NCI-H187 (cell line): Measurements from ENCODE around the gene HSPA5.
"Not testable (repeated sequence)": the region's sequence is repeated elsewhere in the genome, so short reads cannot be mapped to it uniquely, and the experiment has no call there.

Experiments used
- DNase-seq, 2 experiments: peaks; one replicate each; lab custom pipeline; 2025; lab: John Stamatoyannopoulos, UW

Gene HSPA5

GRCh38 chr9:125241863-125242739 lies 958 bp upstream of the HSPA5 start:
- no peak for DNase-seq

- no peak for DNase-seq
These were observed 519 bp downstream of the HSPA5 start for GRCh38 chr9:125240649-125240999.

DNA sequence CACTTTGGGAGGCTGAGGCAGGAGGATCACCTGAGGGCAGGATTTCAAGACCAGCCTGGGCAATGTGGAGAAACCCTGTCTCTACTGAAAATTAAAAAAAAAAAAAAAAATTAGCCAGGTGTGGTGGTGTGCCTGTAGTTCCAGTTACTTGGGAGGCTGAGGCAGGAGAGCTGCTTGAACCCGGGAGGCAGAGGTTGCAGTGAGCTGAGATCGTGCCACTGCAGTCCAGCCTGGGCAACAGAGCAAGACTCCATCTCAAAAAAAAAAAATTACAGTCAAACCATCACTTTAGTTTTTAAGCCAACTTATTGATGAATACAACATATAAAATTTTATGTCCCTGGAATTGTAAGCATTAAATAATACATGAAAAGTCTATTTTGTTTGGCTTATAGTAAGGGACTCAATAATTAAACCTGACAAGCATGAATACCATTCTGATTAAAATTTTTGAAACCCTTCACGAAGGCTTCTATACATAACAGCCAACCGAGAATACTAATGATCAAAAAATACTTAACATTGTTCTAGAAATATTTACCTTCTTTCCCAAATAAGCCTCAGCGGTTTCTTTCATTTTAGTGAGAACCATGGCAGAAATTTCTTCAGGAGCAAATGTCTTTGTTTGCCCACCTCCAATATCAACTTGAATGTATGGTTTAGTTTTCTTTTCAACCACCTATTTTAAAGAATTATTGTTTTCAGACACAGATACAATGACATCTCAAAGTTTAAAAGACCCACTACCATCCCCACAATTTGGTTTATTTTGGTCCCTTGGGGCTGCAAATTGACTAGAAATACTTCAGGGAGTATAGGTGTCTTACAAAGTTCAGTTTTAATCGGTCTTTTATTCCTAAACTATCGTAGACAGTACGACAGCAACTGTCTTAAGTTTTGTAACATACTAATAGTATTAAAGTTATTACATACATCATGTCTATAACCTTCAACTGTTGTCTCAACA lies 1.2 kb downstream of the HSPA5 start:
- DNase-seq: no peak

DNA sequence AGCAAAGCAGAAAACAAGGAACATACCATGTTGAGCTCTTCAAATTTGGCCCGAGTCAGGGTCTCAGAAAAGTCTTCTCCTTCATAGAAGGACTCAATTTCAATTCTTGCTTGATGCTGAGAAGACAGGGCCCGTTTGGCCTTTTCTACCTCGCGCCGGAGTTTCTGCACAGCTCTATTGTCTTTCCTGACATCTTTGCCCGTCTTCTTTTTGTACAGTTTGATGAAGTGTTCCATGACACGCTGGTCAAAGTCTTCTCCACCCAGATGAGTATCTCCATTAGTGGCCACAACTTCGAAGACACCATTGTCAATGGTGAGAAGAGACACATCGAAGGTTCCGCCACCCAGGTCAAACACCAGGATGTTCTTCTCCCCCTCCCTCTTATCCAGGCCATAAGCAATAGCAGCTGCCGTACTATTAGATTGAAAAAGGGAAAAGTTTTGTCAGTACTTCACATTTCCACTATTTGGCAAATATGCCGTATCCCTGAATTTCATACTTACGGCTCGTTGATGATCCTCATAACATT lies 2.2 kb downstream of the HSPA5 start:
- DNase-seq: no peak

- DNase-seq: no peak
These were observed 2.8 kb downstream of the HSPA5 start for GRCh38 chr9:125238127-125238914.

DNA sequence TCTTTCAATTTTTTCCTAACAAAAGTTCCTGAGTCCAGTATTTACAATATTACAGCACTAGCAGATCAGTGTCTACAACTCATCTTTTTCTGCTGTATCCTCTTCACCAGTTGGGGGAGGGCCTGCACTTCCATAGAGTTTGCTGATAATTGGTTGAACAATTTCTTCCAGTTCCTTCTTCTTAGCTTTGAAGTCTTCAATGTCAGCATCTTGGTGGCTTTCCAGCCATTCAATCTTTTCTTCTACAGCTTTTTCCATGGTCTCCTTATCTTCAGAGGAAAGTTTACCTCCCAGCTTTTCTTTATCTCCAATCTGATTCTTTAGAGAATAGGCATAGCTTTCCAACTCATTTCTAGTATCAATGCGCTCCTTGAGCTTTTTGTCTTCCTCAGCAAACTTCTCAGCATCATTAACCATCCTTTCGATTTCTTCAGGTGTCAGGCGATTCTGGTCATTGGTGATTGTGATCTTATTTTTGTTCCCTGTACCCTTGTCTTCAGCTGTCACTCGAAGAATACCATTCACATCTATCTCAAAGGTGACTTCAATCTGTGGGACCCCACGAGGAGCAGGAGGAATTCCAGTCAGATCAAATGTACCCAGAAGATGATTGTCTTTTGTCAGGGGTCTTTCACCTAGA lies 4.5 kb downstream of the HSPA5 start:
- DNase-seq: not testable (repeated sequence)

DNA sequence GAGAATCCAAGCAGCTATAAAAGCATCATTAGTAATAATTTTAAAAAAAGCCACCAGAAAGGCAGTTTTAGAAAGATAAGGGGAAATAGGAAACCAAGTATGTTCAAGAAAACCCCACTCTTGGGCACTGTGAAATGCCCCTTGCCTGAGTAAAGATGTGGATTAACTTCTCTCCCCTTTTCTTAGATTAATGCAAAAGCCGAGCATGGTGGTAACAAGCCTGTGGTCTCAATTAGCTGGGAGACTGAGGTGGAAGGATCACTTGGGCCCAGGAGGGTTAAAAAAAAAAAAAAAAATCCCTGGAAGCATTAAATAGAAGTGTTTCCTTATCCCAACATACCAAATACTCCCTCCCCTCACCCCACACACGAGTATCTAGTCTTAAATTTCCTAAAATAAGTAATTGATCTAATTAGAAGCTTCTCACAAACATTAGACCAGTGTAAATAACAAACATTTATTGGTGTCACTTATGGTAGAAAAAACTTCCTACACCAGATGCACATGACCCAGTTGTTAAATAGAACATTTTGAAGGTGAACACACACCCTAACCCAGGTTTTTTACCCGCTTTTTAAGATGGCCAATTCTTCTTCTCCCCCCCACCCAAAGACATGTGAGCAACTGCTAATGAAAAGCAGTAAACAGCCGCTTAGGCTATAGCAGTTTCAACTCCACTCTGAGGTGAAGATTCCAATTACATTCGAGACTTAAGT lies 5.2 kb downstream of the HSPA5 start:
- DNase-seq: no peak

- DNase-seq: not testable (repeated sequence)
These were observed 7.0 kb downstream of the HSPA5 start for GRCh38 chr9:125234099-125234498.

GRCh38 chr9:125233678-125234077 lies 7.5 kb downstream of the HSPA5 start:
- DNase-seq: no peak

- no peak for DNase-seq
These were observed 13.4 kb downstream of the HSPA5 start for GRCh38 chr9:125227761-125228160.

DNA sequence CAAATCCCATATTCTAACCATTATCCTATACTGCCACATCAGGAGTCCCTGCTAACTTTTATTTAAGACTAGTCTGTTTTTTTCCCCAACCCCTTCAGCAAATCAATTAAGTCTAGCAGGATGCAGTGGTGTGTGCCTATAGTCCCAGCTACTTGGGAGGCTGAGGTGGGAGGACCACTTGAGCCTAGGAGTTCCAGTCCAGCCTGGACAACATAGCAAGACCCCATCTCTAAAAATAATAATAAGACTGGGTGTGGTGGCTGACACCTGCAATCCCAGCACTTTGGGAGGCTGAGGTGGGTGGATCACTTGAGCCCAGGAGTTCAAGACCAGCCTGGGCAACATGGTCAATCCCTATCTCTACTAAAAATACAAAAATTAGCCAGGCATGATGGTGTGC lies 16.3 kb downstream of the HSPA5 start:
- DNase-seq: not testable (repeated sequence)

GRCh38 chr9:125218621-125219020 lies 22.5 kb downstream of the HSPA5 start:
- no peak for DNase-seq

GRCh38 chr9:125214186-125214585 lies 27.0 kb downstream of the HSPA5 start:
- no peak for DNase-seq

- no peak for DNase-seq
These were observed 36.7 kb downstream of the HSPA5 start for GRCh38 chr9:125204477-125204876.

DNA sequence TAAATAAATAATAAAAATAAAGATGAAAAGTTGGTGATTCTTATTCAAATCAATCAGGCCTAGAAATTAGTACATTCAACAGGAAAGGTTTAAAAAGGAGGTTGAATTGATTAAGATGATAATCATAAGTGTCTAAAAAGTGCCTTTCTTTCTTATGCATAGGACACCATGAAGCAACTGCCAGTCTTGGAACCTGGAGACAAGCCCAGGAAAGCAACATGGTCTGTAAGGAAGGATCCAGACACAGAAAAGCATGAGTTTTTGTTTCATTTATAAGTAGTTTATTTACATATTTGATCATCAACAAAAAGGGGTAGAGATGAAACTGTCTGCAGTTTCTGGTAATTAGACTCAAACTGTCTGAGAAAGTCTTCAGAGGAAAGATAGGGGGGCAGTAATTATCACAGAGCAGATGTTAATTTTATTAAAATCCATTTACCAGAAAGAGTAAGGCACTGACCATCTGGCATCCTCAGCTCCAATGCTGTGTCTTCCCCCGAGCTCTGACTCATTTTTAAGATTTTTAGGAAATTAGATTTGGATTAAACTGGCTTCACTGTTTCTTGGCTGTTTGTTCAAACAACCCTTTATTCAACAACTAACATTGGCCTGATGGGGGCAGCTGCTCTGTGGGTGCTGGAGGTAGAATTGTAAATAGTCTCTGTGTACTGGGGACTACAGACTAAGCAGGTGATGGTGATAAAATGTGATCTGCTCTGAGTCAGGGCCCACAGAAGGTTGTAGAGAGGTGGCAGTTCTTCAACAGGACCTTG lies 38.1 kb downstream of the HSPA5 start:
- DNase-seq: no peak

DNA sequence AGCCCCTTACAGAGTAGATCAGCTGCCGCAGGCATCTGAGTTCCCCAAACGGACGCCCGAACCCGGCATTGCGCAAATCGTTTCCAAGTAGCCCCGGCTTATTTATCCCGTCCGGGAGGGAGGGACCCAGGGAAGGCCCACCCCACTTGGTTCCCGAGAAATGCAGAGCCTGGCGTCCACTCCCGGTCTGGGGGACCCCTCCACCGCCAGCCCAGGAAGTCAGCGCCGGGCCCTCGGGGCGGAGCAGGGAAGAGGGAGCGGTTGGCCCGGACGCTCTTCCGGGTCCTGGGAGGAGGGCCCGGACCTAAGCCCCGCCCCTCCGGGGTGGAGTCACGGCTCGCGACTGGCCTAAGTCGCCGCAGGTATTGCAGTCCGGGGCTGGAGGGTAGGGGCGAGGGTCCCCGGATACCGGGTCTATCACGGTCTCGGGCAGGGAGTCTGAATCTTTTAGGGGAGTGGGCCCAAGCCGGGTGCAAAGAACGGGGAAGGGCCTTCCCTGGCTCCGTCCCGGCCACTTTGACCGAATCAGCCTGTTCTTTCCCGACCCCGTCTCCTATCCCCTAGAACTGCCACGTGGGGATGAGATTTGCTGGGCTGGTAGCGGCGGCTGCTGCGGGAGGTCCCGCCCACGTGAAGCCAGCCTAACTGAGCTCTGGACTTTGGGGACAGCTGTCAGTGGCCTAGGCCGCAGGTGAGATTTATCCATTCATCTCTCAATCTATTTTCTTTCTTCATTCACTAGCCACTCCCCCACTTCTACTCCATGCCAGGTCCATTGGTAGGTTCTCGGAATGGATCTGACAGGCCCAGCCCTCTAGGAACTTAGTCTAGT lies 40.7 kb downstream of the HSPA5 start, which contains the start of gene RABEPK:
RABEPK (plus strand) TSS at position 327 of the 832 bp plus-strand sequence. CDS start 2,472 bp downstream, outside the sequence.
- DNase-seq: peak; percentile 45 to 76

GRCh38 chr9:125195591-125195990 lies 45.6 kb downstream of the HSPA5 start:
- DNase-seq: not testable (repeated sequence)

- not testable (repeated sequence) for DNase-seq
These were observed 46.7 kb downstream of the HSPA5 start for GRCh38 chr9:125194466-125194865.

DNA sequence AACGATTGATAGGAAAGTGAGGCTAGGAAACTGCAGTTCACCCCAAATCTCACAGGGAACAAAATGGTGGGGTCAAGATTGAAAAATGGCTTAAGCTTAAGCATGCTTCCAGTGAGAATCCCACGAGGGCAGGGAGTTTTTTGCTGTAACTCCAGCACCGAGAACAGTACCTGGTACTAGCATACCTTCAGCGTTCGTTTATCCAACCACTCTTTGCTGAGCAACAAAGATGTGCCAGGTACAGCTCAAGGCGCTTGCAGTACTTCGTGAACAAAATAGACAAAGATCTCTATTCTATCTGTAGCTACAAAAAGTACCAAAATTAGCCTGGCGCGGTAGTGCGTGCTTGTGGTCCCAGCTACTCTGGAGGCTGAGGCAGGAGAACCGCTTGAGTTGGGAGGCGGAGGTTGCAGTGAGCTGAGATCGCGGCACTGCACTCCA lies 50.8 kb downstream of the HSPA5 start:
- no peak for DNase-seq
